Measurements from ENCODE around the gene RYR2.

GRCh38 chr1:237042526-237042891, 525 bp downstream of the RYR2 start:
- TF ChIP-seq, protein P1, sequence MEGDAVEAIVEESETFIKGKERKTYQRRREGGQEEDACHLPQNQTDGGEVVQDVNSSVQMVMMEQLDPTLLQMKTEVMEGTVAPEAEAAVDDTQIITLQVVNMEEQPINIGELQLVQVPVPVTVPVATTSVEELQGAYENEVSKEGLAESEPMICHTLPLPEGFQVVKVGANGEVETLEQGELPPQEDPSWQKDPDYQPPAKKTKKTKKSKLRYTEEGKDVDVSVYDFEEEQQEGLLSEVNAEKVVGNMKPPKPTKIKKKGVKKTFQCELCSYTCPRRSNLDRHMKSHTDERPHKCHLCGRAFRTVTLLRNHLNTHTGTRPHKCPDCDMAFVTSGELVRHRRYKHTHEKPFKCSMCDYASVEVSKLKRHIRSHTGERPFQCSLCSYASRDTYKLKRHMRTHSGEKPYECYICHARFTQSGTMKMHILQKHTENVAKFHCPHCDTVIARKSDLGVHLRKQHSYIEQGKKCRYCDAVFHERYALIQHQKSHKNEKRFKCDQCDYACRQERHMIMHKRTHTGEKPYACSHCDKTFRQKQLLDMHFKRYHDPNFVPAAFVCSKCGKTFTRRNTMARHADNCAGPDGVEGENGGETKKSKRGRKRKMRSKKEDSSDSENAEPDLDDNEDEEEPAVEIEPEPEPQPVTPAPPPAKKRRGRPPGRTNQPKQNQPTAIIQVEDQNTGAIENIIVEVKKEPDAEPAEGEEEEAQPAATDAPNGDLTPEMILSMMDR (IDR thresholded peaks at IDR 0.05) = no peak
- no peak for TF ChIP-seq POLR2AphosphoS5 (IDR thresholded peaks at IDR 0.05; ENCODE audit: low read depth, low read length)

All from SK-N-SH (cell line).